Upper lobe of left lung (tissue), 4 donors: ENCODE results near the gene ABHD18.

Source experiments
- POLR2A ChIP-seq, 4 donors: fragments of 450-650 bp; IDR thresholded peaks; one replicate each; pipeline ENCODE4 v1.5.1; 2016 to 2017; ENCODE audit warnings: antibody characterized with exemption in 4 of 4, mild to moderate bottlenecking in 2 of 4
- TF ChIP-seq, protein P1 (sequence below), 6 experiments: fragments of 450-650 bp in 4 of 6; fragments of 200-600 bp in 2 of 6; sonication (generic) in 2 of 6; IDR thresholded peaks; one replicate each; pipeline ENCODE4 v1.5.1; 2016 to 2019; ENCODE audit warnings: antibody characterized with exemption in 6 of 6

DNA sequence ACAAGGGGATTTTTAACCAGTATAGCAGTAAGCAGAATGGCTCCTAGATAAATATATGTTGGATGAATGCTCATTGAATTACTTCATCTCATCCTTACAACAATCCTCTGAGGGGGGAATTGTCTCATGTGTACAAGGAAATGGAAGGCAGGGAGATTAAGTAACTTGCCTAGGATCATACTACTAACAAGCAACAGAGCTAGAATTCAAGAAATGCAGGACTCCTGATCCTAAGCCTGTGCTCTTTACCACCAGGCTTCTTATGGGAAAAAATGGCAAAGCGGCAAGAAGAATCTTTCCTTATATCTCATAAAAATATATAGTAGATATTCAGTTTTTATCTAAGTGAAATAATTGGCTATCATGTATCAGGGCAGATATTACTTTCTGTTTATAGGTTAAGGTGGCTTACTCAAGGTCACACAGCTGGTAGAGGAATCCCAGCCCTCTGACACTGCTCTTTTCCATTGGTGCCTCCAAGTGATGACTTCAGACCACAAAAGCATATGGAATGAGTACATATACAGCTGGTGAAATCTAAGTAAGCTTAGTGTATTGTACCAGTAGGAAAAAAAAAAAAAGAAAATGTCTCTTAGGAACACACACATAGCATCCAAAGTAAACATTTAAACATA lies 2.1 kb downstream of the ABHD18 start:
- no peak for TF ChIP-seq POLR2A (IDR thresholded peaks at IDR 0.05)
- TF ChIP-seq, protein P1, sequence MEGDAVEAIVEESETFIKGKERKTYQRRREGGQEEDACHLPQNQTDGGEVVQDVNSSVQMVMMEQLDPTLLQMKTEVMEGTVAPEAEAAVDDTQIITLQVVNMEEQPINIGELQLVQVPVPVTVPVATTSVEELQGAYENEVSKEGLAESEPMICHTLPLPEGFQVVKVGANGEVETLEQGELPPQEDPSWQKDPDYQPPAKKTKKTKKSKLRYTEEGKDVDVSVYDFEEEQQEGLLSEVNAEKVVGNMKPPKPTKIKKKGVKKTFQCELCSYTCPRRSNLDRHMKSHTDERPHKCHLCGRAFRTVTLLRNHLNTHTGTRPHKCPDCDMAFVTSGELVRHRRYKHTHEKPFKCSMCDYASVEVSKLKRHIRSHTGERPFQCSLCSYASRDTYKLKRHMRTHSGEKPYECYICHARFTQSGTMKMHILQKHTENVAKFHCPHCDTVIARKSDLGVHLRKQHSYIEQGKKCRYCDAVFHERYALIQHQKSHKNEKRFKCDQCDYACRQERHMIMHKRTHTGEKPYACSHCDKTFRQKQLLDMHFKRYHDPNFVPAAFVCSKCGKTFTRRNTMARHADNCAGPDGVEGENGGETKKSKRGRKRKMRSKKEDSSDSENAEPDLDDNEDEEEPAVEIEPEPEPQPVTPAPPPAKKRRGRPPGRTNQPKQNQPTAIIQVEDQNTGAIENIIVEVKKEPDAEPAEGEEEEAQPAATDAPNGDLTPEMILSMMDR (IDR thresholded peaks at IDR 0.05), result no peak
